ENCODE measurements around the gene REELD1.

GRCh38 chr4:146245850-146246249, 31.5 kb downstream of the REELD1 start:
- no peak for TF ChIP-seq CTCF (IDR thresholded peaks at IDR 0.05; ENCODE audit: low read length)
- TF ChIP-seq EZH2 (IDR thresholded peaks at IDR 0.05; ENCODE audit: borderline replicate concordance, low read length) = no peak

All from OCI-LY1 (cell line).